ENCODE measurements around the gene PFKFB4. TPM values are rescaled to one million over a fixed set of nuclear protein-coding genes. Genes with fewer than 3 reads are reported as not detected.

The PFKFB4 gene
- total and polyA plus RNA-seq, 2 of the 4 experiments (the other 2 are of a cell fraction), result 16.9 to 17.0 TPM

DNA sequence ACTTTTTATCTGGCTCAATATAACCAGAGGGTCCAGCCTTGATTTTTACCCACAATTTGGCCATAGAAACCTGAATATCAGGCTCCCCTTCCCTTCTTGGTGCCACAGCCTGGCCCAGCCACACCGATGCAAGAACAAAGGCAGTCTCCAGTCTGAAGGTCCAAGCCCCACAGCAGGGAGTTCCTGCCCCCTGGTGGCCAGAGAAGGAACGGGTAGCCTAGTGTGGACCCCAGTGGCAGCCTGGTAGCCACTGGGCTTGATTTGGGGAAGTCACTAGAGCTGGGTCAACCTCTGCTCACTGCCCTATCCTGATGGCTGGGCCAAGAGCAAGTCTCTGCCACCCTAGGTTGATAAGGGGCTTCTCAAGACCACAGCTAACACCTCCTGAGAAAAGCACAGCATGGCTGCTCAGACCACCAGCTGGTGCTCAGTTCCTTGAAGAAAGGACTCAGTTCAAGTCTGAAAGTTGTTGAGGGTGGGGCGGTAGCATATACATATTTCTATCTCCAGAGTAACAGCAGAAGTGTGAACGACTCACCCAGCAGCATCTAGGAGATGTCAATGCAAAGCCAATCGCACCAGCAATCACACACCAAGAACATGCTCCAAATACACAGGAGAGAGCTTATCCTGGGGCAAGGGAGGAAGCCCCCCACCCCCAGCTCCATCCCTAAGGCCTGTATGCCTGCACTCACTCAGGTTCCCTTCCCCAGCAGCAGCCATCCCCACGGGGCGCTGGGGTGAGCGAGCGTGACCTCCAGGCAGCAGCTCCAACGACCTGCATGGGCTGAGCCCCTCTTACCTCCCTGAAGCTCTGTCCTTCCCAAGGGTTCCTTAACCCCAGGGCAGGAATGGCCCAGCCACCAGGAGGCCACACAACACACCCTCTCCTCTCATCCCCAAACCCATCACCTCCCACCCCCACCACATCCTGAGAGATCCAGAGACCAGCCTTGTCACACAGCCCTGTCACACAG is 7.6 kb downstream of the PFKFB4 start:
- Histone ChIP-seq H3K9me1 (ENCODE audit: insufficient read depth, low read length) (no peaks in the 10 kb centered on the region), H2AK9ac (replicated peaks; ENCODE audit: low read depth, low read length, poor library complexity) (peak overlapping the region; percentile 98), H2BK15ac (ENCODE audit: low read depth, low read length) (no peak overlapping the region), H3K4me2 (ENCODE audit: low read depth, low read length) (no peak overlapping the region), H3K14ac (replicated peaks; ENCODE audit: low read depth, low read length) (no peak overlapping the region), H3K27me3 (ENCODE audit: control insufficient read depth, insufficient read depth, low read length) (no peaks in the 10 kb centered on the region), H2BK5ac (ENCODE audit: low read depth, low read length, poor library complexity, severe bottlenecking) (no peak overlapping the region), H3K18ac (ENCODE audit: low read depth, low read length) (no peak overlapping the region), H3K23ac (ENCODE audit: low read depth, low read length) (no peak overlapping the region), H3K9ac (ENCODE audit: low read depth, low read length) (no peak overlapping the region), H3K27ac (ENCODE audit: insufficient read depth, low read length) (no peak overlapping the region), H4K5ac (ENCODE audit: low read depth, low read length) (no peak overlapping the region; the same call in 1 of the 2 replicates), H3K36me3 (ENCODE audit: control insufficient read depth, insufficient read depth, low read length) (peaks cover 27% of the 10 kb centered on the region), H2BK120ac (ENCODE audit: low read depth, low read length) (no peak overlapping the region), H2AFZ (replicated peaks; ENCODE audit: low read length, poor library complexity) (peak overlapping the region; percentile 79), H3K4me1 (ENCODE audit: control insufficient read depth, insufficient read depth, low read length) (no peaks in the 10 kb centered on the region), H3K9me3 (ENCODE audit: control insufficient read depth, insufficient read depth, low read length) (no peaks in the 10 kb centered on the region), H4K8ac (ENCODE audit: low read depth in 2 of 2, low read length in 2 of 2) (peak overlapping the region in 1 of 2 experiments; percentile 55; a peak in 2 of 4 replicates), H3K4me3 (ENCODE audit: insufficient read depth, low read depth, low read length) (no peak overlapping the region), H3K79me1 (ENCODE audit: low read depth in 1 of 2, low read length in 2 of 2) (peaks cover 7 to 15% of the 10 kb centered on the region in 2 experiments; a peak in 3 of 4 replicates), H4K20me1 (ENCODE audit: insufficient read depth, low read length) (0 out of 2 replicates have a peak, but pooled peaks cover 6% of the 10 kb centered on the region), H2AK5ac (ENCODE audit: low read depth, low read length) (peak overlapping the region; percentile 15; the same call in 1 of the 2 replicates), H4K91ac (ENCODE audit: insufficient read depth, low read depth, low read length) (no peak overlapping the region), H3K4ac (ENCODE audit: low read depth, low read length) (peak overlapping the region; percentile 37; the same call in 1 of the 2 replicates), H2BK20ac (ENCODE audit: low read depth, low read length) (0 out of 2 replicates have a peak overlapping the region, but pooled peaks have one; percentile 13), H3K56ac (ENCODE audit: extremely low read depth, insufficient read depth, low read length) (no peak overlapping the region)
- ATAC-seq (ENCODE audit: low read depth) (peak; percentile 100), DNase-seq (peak; percentile 69)
- dilution Hi-C loops (cut with HindIII; ENCODE audit: low sequenced_read_pairs, unreplicated experiment) (no loop called here), in situ Hi-C loops (cut with MboI; ENCODE audit: low sequenced_read_pairs) (loop anchor here (10.0 kb wide), 1 partner anchor 274 kb away; no protein-coding TSS in a partner anchor), intact Hi-C loops (cut with micrococcal nuclease) (loop anchor here (1.0 to 5.0 kb wide), 4 partner anchors 76 to 357 kb away; no protein-coding TSS in a partner anchor)
- ChIA-PET POLR2A (ENCODE audit: unreplicated experiment) (no interaction called here), CTCF (interaction anchor here (0.6 to 1.7 kb wide), 7 partner anchors 15 to 336 kb away, joined by 3 to 9 read pairs (median 3); no protein-coding TSS in a partner anchor)
- BruUV-seq (replicated peaks), result no TSS peak
- 64% methylated on average over 2 of the region's 10 CpGs; no CpG with 5 or more reads in 1 of the 2 experiments for WGBS, 2 experiments (ENCODE audit: extremely low coverage in 2 of 2, insufficient read length in 1 of 2)
- TF ChIP-seq RAD21 (IDR thresholded peaks at IDR 0.05; ENCODE audit: low read length), result peak; percentile 93
- TF ChIP-seq RFX5 (IDR thresholded peaks at IDR 0.05; ENCODE audit: low read depth, low read length), result no peak
- TF ChIP-seq MAZ (IDR thresholded peaks at IDR 0.05; ENCODE audit: borderline replicate concordance, low read depth, low read length), result peak; percentile 47; the same call in 1 of the 2 replicates
- TF ChIP-seq, protein P1, sequence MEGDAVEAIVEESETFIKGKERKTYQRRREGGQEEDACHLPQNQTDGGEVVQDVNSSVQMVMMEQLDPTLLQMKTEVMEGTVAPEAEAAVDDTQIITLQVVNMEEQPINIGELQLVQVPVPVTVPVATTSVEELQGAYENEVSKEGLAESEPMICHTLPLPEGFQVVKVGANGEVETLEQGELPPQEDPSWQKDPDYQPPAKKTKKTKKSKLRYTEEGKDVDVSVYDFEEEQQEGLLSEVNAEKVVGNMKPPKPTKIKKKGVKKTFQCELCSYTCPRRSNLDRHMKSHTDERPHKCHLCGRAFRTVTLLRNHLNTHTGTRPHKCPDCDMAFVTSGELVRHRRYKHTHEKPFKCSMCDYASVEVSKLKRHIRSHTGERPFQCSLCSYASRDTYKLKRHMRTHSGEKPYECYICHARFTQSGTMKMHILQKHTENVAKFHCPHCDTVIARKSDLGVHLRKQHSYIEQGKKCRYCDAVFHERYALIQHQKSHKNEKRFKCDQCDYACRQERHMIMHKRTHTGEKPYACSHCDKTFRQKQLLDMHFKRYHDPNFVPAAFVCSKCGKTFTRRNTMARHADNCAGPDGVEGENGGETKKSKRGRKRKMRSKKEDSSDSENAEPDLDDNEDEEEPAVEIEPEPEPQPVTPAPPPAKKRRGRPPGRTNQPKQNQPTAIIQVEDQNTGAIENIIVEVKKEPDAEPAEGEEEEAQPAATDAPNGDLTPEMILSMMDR (conservative IDR thresholded peaks at IDR 0.05; ENCODE audit: low read depth, low read length), result peak; percentile 95
- TF ChIP-seq POLR2A (IDR thresholded peaks at IDR 0.05; ENCODE audit: low read depth, low read length), result no peak
- TF ChIP-seq SMC3 (IDR thresholded peaks at IDR 0.05; ENCODE audit: low read depth, low read length), result peak; percentile 92
